Left cardiac atrium (tissue), 4 donors: ENCODE results near the gene RINL. TPM values are rescaled to one million over a fixed set of nuclear protein-coding genes. Genes with fewer than 3 reads are reported as not detected.
A peak's percentile ranks its signal among the peaks of the same experiment; 100 is the strongest.
"Not testable (repeated sequence)": the region's sequence is repeated elsewhere in the genome, so short reads cannot be mapped to it uniquely, and the experiment has no call there.

Source experiments
- ATAC-seq, 2 donors: fragments of 200-7000 bp; cut with Tn5 transposase; one replicate each; pipeline ENCODE4 v1.9.1; 2020; ENCODE audit warnings: mild to moderate bottlenecking in 2 of 2, moderate library complexity in 2 of 2
- DNase-seq: peaks from one replicate; pipeline ENCODE4 v3.0.0-alpha.2; 2020
- intact Hi-C, 2 donors: fragments of 100-400 bp; cut with DNase I; formaldehyde crosslinking; loops; one replicate each; pipeline versions ENCODE4 v1.14.1 to v1.15.1; 2022 to 2023
- total RNA-seq, 2 donors: library from RNA; stranded (reverse); fragmentation: NEBNext Ultra II Directional; extraction: Animal tissue kit (Norgen Biotek cat#: 25700); gene quantifications; one replicate each; pipeline ENCODE4 v1.2.1, GENCODE V29; 2021
- donor health status: DM: no; HTN: yes; CAD: no.
- donor health status: DM: no; HTN: yes; CAD: no; lungs with severe emphysema.
- donor health status: DM: yes; HTN: yes; CAD: no.
- donor health status: Dilated cardiomyopathy.

RINL gene
- total RNA-seq, 2 donors from 2014 or later: 4.4 to 7.6 TPM

DNA sequence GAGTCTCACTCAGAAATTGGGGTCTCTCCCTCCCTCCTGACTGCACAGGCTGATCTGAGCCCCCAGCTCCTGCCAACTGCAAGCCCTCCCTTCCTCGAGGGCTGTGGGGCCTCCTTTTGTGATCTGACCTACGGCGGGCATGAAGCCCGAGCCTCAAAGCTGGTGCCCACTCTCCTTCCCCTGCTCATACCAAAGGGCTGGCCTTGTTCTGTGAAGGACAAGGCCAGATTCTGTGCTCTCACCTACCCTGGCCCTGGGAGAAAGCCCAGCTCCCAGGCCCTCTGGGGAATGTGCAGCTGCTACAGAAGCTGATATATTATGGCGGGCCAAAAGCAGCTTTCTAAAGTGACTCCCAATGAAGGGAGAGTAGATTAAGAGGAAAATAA, 37.5 kb downstream of the RINL start:
- DNase-seq: no peak
- ATAC-seq: no peak
- intact Hi-C loops: loop anchor here in 1 of 2 donors (10.0 kb wide), 1 partner anchor 196 kb away; the partner anchor contains the start of gene ACTN4

DNA sequence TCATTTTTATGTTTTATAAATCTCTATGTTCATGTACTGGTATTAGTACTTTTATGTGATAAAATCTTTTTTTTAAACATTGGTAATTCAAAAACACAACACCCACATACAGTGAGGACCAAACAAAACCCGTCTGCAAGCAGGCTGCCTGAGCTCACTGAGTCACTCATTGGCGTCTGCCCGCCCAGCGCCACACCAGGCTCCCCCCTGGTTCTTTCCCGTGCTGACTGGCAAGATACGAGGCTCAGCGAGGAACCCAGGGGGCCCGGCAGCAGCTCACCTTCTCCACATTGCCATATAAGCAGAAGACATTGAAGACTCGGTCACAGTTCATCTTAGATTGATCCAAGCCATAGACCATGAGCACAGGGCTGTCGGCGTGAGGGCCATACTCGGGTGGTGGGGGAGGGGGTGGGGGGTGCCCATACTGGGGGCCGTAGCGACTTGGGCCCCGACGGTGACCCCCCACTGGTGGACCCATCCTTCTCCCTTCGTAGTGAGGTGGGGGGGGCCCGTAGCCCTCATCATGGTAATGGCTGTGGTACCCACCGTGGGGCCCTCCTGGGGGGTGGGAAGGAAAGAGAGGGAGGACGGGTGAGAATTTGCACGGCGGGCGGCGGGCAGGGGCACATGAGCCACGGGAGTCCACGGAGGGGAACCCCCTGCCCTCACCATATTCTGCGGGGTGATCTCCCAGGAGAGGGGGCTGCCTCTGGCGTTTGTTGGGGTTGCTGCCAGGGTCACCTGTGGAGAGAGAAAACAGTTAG, 38.1 kb downstream of the RINL start:
- no peak for DNase-seq
- no peak for ATAC-seq
- intact Hi-C loops: loop anchor here in 1 of 2 donors (10.0 kb wide), 1 partner anchor 195 kb away; the partner anchor contains the start of gene ACTN4

DNA sequence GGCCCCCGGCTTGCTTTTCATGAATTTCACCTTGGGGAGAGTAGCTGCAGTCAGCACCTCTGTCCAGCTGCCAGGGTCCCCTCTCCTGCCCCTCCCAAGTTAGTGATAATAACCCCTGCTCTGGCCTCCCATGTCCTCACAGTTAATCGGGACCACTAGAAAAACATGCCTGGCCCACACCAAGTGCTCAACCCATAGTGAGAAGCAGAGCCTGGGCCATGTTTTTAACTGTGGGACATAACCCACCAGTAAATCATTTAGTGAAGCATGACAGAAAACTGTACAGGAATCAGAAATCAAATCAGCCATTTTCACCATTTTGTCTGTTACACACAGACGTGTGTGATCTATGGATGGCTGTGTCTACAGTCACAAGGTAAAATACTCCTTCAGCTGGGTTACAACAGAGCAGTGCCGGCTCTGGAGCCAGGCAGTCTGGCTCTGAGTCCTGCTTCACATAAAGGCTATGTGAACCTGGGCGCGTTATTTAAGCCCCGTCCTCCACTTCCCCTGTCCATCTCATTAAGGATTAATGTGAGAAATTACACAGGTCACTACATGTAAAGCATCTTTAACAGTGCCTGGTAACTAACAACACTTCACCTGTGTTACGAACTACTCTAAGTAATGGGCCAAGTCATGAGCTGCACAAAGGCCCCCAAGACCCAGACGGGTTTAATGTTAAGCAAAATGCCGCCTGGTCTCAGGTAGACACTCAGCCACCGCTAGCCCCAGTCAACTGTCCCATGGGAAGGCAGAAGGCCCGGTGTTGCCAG, 38.9 kb downstream of the RINL start:
- DNase-seq: no peak
- no peak for ATAC-seq
- intact Hi-C loops: no loop called here

DNA sequence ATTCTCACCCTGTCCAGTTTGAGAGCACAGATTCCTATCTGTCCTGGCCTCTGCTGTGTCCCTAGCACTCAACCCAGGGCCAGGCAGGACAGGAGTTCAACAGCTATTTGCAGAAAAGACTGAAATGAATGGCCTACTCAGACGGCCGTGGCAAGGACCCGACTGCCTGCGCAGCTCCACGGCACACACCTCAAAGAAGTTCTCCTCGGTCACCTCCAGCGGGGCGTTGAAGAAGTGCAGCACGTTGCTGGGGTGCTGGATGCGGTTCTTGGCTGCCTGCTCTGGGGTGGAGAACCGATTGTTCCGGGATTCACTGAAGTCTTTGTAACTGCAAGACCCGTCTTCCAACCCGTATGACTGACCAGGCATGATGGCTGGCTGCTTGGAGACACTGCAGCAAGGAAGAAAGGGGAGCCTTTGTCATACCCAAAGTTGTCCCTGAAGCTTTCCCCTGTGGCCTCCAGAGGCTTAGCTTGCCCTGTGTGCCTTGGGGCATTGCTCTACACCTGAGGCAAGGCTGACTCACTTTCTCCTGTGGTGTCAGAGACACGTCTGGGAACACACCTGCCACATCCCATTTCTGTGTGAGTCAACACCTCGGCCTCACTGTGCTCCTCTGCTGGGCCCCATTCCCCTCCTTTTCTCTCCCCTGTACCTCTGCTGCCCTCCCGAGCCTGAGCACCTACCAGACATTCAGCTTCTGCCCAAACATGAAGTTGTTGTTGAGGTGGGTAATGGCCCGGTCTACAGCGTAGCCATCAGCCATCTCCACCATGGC, 39.7 kb downstream of the RINL start:
- ATAC-seq: no peak
- no peak for DNase-seq
- intact Hi-C loops: no loop called here

DNA sequence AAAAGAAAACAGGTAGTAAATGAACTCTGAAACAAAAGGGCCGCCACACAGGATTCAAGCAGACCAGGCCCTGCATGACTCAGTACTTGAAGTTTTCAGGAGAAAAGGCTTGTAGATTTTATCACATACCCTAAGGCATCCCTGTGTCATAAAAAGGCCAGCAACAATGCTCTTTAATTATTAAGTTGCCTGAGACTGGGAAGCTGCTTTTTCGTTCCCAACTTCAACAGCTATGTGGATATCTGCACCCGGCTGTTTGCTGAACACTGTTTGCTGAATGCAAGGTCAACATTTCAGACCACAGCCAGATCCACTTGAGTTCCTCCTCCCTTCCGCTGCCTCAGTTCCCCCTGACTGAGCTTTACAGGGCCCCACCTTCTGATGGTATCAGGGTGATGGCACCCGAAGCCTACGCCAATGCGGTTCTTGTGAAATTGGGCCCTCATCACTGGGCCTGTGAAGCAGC, 40.4 kb downstream of the RINL start:
- intact Hi-C loops: no loop called here
- DNase-seq: no peak
- ATAC-seq: no peak

DNA sequence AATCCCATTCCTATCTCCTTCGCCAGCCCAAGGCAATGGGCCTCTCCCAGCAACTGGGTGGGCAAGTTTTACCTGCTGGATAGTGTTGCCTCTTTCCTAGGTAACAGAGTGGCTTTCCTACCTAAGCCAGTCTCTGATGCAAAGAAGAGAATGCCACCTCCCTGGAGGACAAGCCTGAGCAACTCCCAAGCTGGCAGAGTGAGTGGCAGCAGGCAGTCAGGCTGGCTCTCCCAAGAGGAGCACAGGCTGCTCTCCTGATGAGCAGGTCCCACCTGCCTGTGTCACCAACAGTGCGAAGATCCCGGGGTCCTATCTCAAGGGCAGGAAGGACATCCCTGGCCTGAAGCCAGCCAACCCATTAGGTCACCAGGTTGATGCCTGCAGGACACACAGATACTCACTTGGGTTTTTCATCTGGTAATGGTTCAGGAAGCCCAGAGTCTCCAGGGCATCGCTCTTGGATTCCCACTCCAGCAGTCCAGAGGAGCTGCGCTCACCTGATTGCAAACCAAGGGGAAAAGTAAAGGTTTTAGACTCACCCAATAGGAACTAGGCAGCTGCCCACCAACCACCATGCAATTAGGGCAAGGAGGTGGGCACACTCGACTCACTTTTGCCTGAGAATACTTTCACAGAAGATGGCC, 41.0 kb downstream of the RINL start:
- no peak for DNase-seq
- intact Hi-C loops: no loop called here
- no peak for ATAC-seq

DNA sequence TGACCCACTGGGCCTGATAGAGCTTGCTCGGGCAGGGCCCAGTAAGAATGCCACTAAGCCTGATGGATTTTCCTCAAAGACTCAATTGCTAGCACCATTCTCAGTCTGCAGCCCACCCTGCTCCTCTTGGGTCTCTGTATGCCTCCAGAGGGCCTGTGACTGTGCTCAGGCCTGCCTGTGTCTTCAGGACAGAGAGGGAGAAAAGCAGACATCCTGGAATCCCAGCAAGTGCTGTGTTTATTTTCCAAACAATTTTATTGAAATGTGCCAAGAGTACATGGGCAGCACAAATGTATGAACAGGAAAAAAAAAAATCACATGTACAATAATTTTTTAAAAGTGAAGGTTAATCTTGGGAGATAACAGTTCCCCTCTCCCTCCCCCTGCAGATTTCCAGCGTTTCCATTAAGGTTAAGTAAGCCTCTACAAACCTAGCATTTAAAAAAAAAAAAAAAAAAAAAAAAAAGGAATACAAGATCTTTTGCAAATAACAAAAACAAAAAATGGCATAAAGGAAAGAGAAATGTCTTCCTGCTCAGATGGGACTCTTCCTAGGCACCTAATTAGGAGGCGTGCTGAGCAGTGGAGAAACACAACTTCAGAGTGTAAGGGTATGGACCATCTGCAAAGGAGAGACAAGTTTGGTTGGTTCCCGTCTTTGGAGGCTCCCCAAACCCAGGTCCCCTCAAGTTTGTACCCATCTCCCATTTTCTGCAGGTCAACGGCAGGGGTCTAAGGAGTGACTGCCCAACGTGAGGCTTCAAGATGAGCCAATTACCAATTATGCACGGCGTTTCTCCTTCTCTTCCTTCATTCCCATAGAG, 41.7 kb downstream of the RINL start:
- intact Hi-C loops: no loop called here
- no peak for DNase-seq

DNA sequence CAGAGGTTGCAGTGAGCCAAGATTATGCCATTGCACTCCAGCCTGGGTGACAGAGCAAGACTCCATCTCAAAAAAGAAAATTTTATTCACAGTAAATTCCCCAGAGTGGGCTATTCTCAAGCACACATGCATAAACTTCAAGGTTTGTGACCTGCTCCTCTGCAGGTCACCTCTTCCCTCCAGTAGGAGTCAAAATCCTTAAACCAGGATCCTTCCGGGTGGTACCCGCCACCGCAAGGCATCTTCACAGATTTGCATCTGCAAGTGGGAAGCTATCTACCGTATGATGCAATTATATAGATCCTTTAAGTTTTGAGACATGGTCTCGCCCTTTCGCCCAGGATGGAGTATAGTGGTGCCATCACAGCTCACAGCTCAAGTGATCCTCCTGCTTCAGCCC, 43.5 kb downstream of the RINL start:
- no peak for ATAC-seq
- no peak for DNase-seq
- intact Hi-C loops: loop anchor here in 1 of 2 donors (2.0 to 5.0 kb wide), 2 partner anchors 14 to 187 kb away; partner anchors contain the start of genes ACTN4 and HNRNPL

More for the DNA sequence above, 41.7 kb downstream of the RINL start:
- no peak for ATAC-seq

DNA sequence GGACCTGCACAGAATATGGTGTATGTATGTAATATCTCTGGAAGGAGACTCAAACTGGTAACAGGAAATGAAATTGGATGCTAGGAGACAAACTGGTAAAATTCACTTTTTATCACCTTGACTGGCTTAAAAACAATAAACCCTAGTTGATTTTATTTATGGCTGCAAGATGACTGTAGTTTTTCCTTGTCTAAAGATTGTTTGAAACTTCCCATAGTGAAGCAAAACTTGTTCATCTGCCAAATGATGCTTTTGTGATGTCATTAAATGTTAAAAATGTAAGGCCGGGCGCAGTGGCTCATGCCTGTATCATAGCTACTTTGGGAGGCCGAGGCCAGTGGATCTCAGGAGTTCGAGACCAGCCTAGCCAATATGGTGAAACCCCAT, 44.0 kb downstream of the RINL start:
- intact Hi-C loops: loop anchor here in 1 of 2 donors (2.0 to 5.0 kb wide), 2 partner anchors 15 to 187 kb away; partner anchors contain the start of genes ACTN4 and HNRNPL
- ATAC-seq: no peak
- DNase-seq: no peak

DNA sequence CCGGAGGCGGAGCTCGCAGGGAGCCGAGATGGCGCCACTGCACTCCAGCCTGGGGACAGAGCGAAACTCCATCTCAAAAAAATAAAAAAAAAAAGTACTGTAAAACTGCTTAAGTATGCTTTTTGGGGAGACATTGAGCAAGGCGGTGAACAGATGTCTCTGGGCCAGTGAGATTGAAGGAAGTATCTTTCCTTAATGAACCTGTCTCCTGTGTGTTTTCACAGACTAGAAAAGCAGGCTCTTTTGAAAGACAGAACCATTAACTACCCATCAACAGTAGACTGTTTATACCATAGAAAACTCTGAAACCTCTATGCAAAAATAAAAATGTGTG, 45.0 kb downstream of the RINL start:
- no peak for ATAC-seq
- intact Hi-C loops: loop anchor here in 1 of 2 donors (5.0 kb wide), 1 partner anchor 186 kb away; the partner anchor contains the start of gene ACTN4

DNA sequence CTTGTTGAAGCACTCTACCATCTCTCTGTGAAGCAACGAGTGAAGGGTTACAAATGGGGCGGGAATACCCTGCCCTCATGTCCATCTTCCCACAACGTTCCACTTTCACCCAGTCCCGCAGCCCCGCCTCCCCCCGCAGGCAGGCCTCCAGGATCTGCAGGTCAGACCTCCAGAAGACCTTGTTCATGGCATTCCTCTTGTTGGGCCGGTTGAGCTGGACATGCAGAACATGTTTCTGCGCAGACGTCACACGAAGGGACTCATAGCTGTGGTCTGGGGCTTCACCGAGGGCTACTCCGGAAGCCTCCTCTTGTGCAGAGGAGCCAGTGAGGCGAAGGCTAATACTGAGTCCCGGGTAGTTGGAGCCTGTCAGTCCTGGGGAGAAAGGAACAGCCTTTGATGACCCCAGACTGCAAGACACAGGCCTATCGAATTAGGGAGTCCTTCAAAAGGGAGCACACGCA, 46.9 kb downstream of the RINL start:
- peak; percentile 70 for DNase-seq
- intact Hi-C loops: loop anchor here in 1 of 2 donors (5.0 kb wide), 1 partner anchor 184 kb away; the partner anchor contains the start of gene ACTN4
- ATAC-seq: peak; percentile 51 to 60

More for the DNA sequence above, 45.0 kb downstream of the RINL start:
- no peak for DNase-seq

DNA sequence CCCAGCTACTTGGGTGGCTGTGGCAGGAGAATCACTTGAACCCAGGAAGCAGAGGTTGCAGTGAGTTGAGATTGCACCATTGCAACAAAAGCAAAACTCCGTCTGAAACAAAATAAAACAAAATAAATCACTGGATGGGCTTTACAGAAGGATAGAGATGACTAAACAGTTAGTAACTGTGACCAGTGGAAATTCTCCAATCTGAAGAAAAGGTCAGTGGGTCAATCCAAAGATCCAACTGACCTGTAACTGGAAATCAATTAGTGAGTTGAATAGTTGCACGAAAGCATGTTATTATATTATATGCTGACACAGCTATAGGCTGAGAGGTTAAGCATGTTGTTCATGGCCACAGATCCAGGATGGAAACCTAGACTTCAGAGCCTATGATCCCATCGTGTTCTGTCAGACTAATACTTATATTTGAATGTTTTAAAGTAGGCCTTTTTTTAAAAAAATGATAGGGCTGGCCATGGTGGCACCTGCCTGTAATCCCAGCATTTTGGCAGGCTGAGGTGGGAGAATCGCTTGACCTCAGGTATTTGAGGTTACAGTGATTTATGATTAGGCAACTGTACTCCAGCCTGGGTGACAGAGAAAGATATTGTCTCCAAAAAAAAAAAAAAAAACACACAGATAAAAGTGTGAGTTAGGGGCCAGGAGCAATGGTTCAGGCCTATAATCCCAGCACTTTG, 47.9 kb downstream of the RINL start:
- no peak for DNase-seq
- intact Hi-C loops: loop anchor here in 1 of 2 donors (5.0 kb wide), 1 partner anchor 183 kb away; the partner anchor contains the start of gene ACTN4
- no peak for ATAC-seq

DNA sequence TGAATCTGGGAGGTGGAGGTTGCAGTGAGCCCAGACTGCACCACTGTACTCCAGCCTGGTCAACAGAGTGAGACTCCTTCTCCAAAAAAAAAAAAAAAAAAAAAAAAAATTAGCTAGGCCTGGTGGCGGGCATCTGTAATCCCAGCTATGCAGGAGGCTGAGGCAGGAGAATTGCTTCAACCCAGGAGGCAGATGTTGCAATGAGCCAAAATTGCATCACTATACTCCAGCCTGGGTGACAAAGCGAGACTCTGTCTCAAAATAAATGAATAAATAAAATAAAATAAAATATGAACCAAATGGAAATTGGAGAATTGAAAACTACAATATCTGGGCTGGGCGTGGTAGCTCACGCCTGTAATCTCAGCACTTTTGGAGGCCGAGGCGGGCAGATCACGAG, 48.9 kb downstream of the RINL start:
- DNase-seq, ATAC-seq, intact Hi-C loops: not testable (repeated sequence)

DNA sequence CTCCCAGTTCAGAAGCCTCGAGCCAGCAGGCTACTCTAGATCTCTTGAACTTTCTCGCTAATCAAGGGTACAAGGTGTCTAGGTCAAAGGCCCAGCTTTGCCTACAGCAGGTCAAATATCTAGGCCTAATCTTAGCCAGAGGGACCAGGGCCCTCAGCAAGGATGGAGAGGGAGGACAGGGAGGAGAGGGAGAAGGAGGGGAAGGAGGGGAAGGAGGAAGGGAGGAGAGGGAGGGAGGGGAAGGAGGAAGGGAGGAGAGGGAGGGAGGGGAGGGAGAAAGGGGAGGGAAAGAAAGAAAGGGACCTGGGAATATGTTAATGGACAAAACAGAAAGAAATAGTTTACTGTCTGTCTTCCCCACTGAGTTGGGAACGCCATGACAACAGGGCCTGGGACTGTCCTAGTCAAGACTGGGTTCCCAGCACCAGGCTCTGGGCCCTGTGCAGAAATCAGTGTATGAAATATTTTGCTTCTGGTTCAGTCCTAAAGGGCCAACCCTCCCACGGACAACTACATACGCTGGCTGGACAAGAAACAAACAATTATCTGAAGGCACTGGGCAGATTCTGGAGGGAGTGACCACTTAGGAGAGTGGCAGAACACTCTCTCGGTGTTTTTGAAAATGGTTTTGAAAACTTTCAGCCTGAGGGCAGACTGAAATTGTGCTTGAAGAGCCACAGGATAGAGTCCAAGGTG, 51.1 kb downstream of the RINL start:
- ATAC-seq (no peak), DNase-seq (no peak)
- intact Hi-C loops: no loop called here

DNA sequence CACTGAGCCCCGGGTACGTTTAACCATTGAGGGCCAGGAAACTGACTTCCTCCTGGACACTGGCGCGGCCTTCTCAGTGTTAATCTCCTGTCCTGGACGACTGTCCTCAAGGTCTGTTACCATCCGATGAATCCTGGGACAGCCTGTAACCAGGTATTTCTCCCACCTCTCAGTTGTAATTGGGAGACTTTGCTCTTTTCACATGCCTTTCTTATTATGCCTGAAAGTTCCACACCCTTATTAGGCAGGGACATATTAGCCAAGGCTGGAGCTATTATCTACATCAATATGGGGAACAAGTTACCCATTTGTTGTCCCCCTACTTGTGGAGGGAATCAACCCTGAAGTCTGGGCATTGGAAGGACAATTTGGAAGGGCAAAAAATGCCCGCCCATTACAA, 52.1 kb downstream of the RINL start:
- DNase-seq, ATAC-seq, intact Hi-C loops: not testable (repeated sequence)

DNA sequence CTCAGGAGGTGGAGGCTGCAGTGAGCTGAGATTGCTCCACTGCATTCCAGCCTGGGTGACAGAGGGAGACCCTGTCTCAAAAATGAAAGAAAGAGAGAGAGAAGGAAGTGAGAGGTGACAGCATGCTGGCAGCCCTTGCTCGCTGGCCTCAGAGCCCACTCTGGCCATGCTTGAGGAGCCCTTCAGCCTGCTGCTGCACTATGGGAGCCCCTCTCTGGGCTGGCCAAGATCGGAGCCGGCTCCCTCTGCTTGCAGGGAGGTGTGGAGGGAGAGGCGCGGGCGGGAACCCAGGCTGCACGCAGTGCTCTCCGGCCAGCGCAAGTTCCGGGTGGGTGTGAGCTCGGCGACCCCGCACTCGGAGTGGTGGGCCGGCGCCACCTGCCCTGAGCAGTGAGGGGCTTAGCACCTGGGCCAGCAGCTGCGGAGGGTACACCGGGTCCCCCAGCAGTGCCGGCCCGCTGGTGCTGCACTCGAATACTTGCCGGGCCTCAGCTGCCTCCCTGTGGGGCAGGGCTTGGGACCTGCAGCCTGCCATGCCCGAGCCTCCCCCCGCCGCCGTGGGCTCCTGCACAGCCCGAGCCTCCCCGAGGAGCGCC, 56.7 kb downstream of the RINL start:
- intact Hi-C loops, DNase-seq: not testable (repeated sequence)

More for the DNA sequence above, 56.7 kb downstream of the RINL start:
- not testable (repeated sequence) for ATAC-seq
